ENCODE results near the gene PLBD1.

Gene PLBD1

DNA sequence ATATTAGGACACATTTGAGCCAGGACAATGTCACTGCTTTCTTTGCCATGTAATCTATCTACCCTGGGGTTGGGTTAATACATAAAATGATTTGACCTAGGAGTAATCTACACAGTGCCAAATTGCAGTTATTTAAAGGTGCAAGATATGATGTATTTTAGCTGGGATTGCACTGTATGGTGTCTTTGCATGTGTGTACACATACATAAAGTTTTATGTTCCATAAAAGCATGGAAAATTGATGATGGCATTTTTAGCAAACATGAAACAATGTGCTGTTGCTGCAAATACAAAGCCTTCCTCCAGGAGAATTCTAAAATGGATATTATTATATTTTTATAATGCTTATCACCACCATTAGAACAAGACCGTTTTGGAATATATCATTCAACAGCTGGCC lies 24.0 kb upstream of the PLBD1 start:
- no peak for DNase-seq (ENCODE audit: extremely low read depth, insufficient read length)
- TF ChIP-seq, protein P1, sequence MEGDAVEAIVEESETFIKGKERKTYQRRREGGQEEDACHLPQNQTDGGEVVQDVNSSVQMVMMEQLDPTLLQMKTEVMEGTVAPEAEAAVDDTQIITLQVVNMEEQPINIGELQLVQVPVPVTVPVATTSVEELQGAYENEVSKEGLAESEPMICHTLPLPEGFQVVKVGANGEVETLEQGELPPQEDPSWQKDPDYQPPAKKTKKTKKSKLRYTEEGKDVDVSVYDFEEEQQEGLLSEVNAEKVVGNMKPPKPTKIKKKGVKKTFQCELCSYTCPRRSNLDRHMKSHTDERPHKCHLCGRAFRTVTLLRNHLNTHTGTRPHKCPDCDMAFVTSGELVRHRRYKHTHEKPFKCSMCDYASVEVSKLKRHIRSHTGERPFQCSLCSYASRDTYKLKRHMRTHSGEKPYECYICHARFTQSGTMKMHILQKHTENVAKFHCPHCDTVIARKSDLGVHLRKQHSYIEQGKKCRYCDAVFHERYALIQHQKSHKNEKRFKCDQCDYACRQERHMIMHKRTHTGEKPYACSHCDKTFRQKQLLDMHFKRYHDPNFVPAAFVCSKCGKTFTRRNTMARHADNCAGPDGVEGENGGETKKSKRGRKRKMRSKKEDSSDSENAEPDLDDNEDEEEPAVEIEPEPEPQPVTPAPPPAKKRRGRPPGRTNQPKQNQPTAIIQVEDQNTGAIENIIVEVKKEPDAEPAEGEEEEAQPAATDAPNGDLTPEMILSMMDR (IDR thresholded peaks at IDR 0.05; ENCODE audit: insufficient read depth, low read length, poor library complexity, severe bottlenecking): no peak
- H3K36me3 ChIP-seq (ENCODE audit: control insufficient read depth, insufficient read depth, low read length): no peaks in the 10 kb centered on the region
- no peaks in the 10 kb centered on the region for H3K27me3 ChIP-seq (replicated peaks; ENCODE audit: control insufficient read depth, insufficient read depth, low read length)
- no peak overlapping the region for H3K4me3 ChIP-seq (replicated peaks; ENCODE audit: low read depth, low read length)

GRCh38 chr12:14589169-14590004 lies 21.7 kb upstream of the PLBD1 start:
- no peak for DNase-seq (ENCODE audit: extremely low read depth, insufficient read length)
- TF ChIP-seq, protein P1 (IDR thresholded peaks at IDR 0.05; ENCODE audit: insufficient read depth, low read length, poor library complexity, severe bottlenecking): no peak
- Histone ChIP-seq H3K4me3 (replicated peaks; ENCODE audit: low read depth, low read length) (no peak overlapping the region), H3K27me3 (replicated peaks; ENCODE audit: control insufficient read depth, insufficient read depth, low read length) (no peaks in the 10 kb centered on the region), H3K36me3 (ENCODE audit: control insufficient read depth, insufficient read depth, low read length) (no peaks in the 10 kb centered on the region)

- H3K4me3 ChIP-seq (replicated peaks; ENCODE audit: low read depth, low read length): no peak overlapping the region
- TF ChIP-seq, protein P1 (IDR thresholded peaks at IDR 0.05; ENCODE audit: insufficient read depth, low read length, poor library complexity, severe bottlenecking): no peak
Observed at GRCh38 chr12:14588571-14588970, 20.9 kb upstream of the PLBD1 start.

GRCh38 chr12:14578646-14579045 lies 11.0 kb upstream of the PLBD1 start:
- H3K27me3 ChIP-seq (replicated peaks; ENCODE audit: control insufficient read depth, insufficient read depth, low read length): no peaks in the 10 kb centered on the region
- H3K4me3 ChIP-seq (replicated peaks; ENCODE audit: low read depth, low read length): no peak overlapping the region
- no peak for DNase-seq (ENCODE audit: extremely low read depth, insufficient read length)
- no peaks in the 10 kb centered on the region for H3K36me3 ChIP-seq (ENCODE audit: control insufficient read depth, insufficient read depth, low read length)
- TF ChIP-seq, protein P1 (IDR thresholded peaks at IDR 0.05; ENCODE audit: insufficient read depth, low read length, poor library complexity, severe bottlenecking): no peak

More at GRCh38 chr12:14588571-14588970, 20.9 kb upstream of the PLBD1 start:
- H3K27me3 ChIP-seq (replicated peaks; ENCODE audit: control insufficient read depth, insufficient read depth, low read length): no peaks in the 10 kb centered on the region
- H3K36me3 ChIP-seq (ENCODE audit: control insufficient read depth, insufficient read depth, low read length): no peaks in the 10 kb centered on the region
- DNase-seq (ENCODE audit: extremely low read depth, insufficient read length): no peak

DNA sequence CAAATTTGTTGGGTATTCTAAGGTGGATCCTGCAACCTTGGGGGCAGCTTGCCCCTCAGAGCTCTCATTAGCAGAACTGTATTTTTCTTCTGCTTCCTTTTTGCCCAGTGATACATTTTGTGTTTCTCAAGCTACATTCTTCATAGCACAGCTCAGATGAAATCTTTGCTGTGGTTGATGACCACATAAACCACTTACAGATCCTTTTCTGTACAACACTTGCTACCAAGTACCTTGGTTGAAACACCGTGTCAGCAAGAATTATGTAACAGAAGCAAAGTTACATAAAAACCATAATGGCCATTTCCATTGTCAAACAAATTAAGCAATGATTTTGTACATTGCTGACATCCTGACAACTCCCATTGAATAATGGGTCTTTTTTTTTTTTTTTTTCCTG lies 9.7 kb upstream of the PLBD1 start:
- Histone ChIP-seq H3K27me3 (replicated peaks; ENCODE audit: control insufficient read depth, insufficient read depth, low read length) (no peaks in the 10 kb centered on the region), H3K36me3 (ENCODE audit: control insufficient read depth, insufficient read depth, low read length) (no peaks in the 10 kb centered on the region), H3K4me3 (replicated peaks; ENCODE audit: low read depth, low read length) (no peak overlapping the region)
- no peak for DNase-seq (ENCODE audit: extremely low read depth, insufficient read length)
- TF ChIP-seq, protein P1 (IDR thresholded peaks at IDR 0.05; ENCODE audit: insufficient read depth, low read length, poor library complexity, severe bottlenecking): no peak

Data from GM06990 (cell line).